Measurements from ENCODE around the gene SSBP3. TPM values are rescaled to one million over a fixed set of nuclear protein-coding genes. Genes with fewer than 3 reads are reported as not detected.
A peak's percentile ranks its signal among the peaks of the same experiment; 100 is the strongest.

Gene SSBP3
- total and polyA plus RNA-seq, 9 of the 15 experiments (the other 6 are each of a cell fraction or from before 2014, with no cell fraction given) = 8.7 to 108 (median 33.8) TPM

GRCh38 chr1:54407404-54408146 lies 1.4 kb upstream of the SSBP3 start (continued):
- TF ChIP-seq, protein P1, sequence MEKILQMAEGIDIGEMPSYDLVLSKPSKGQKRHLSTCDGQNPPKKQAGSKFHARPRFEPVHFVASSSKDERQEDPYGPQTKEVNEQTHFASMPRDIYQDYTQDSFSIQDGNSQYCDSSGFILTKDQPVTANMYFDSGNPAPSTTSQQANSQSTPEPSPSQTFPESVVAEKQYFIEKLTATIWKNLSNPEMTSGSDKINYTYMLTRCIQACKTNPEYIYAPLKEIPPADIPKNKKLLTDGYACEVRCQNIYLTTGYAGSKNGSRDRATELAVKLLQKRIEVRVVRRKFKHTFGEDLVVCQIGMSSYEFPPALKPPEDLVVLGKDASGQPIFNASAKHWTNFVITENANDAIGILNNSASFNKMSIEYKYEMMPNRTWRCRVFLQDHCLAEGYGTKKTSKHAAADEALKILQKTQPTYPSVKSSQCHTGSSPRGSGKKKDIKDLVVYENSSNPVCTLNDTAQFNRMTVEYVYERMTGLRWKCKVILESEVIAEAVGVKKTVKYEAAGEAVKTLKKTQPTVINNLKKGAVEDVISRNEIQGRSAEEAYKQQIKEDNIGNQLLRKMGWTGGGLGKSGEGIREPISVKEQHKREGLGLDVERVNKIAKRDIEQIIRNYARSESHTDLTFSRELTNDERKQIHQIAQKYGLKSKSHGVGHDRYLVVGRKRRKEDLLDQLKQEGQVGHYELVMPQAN (IDR thresholded peaks at IDR 0.05; ENCODE audit: borderline replicate concordance) = peak; percentile 49; the same call in 1 of the 2 replicates
- TF ChIP-seq ZNF512 (tag; IDR thresholded peaks at IDR 0.05) (peak; percentile 66), SNAPC5 (CRISPR knock-in tag; IDR thresholded peaks at IDR 0.05) (no peak), THAP12 (CRISPR knock-in tag; IDR thresholded peaks at IDR 0.05) (no peak), ATF7 (IDR thresholded peaks at IDR 0.05) (peak; percentile 75; the same call in 1 of the 2 replicates), CC2D1A (IDR thresholded peaks at IDR 0.05) (peak; percentile 37; the same call in 1 of the 2 replicates), FOXP4 (CRISPR knock-in tag; IDR thresholded peaks at IDR 0.05; ENCODE audit: borderline replicate concordance) (no peak)
- TF ChIP-seq, protein P2, sequence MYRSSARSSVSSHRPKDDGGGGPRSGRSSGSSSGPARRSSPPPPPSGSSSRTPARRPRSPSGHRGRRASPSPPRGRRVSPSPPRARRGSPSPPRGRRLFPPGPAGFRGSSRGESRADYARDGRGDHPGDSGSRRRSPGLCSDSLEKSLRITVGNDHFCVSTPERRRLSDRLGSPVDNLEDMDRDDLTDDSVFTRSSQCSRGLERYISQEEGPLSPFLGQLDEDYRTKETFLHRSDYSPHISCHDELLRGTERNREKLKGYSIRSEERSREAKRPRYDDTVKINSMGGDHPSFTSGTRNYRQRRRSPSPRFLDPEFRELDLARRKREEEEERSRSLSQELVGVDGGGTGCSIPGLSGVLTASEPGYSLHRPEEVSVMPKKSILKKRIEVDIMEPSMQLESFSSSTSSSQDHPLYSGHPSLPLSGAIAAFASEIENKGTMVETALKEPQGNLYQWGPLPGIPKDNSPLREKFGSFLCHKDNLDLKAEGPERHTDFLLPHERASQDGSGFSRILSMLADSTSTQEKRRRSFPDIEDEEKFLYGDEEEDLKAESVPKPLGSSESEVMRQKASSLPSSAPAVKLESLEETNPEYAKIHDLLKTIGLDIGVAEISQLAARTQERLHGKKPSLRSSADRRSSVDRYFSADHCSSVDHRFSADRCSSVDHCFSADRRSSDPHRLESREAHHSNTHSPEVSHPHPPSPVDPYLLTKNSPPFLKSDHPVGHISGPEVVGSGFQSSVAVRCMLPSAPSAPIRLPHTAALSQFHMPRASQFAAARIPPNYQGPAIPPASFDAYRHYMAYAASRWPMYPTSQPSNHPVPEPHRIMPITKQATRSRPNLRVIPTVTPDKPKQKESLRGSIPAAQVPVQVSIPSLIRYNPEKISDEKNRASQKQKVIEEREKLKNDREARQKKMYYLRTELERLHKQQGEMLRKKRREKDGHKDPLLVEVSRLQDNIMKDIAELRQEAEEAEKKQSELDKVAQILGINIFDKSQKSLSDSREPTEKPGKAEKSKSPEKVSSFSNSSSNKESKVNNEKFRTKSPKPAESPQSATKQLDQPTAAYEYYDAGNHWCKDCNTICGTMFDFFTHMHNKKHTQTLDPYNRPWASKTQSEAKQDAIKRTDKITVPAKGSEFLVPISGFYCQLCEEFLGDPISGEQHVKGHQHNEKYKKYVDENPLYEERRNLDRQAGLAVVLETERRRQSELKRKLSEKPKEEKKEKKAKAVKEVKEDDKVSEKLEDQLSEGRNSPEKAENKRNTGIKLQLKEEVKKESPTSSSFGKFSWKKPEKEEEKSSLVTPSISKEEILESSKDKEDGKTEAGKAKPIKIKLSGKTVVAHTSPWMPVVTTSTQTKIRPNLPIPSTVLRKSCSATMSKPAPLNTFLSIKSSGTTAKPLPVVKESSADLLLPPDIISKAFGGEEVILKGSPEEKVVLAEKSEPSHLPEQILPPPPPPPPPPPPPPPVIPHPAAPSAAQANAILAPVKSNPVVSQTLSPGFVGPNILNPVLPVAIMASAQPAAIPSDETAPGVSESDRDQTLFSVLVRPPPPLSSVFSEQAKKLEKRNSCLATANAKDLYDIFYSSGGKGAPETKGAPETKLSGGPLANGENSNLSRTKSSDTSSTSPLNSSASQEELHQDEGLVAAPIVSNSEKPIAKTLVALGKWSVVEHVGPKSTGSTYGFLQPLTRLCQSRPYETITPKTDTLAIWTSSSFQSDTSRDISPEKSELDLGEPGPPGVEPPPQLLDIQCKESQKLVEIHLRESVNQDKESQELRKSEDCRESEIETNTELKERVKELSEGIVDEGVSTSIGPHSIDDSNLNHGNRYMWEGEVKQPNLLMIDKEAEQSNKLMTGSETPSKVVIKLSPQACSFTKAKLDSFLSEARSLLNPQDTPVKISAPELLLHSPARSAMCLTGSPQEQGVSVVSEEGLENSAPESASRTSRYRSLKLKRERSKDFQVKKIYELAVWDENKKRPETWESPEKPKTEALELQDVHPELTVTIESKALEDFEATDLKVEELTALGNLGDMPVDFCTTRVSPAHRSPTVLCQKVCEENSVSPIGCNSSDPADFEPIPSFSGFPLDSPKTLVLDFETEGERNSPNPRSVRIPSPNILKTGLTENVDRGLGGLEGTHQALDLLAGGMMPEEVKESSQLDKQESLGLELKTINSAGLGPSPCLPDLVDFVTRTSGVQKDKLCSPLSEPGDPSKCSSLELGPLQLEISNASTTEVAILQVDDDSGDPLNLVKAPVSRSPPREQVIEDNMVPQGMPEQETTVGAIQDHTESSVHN (IDR thresholded peaks at IDR 0.05; ENCODE audit: borderline replicate concordance in 1 of 2, low read depth in 1 of 2) = peak in 1 of 2 experiments; percentile 61; a peak in 1 of 4 replicates
